CD4-positive, alpha-beta T cell treated with Interleukin-2 at 100 ng/mL for 4 hours (primary cell): Measurements from ENCODE around the gene TNFSF13.

Experiments used
- DNase-seq: peaks from one replicate; pipeline ENCODE4 v3.0.0-alpha.2; 2020; ENCODE audit warnings: low spot score

TNFSF13 gene, protein sequence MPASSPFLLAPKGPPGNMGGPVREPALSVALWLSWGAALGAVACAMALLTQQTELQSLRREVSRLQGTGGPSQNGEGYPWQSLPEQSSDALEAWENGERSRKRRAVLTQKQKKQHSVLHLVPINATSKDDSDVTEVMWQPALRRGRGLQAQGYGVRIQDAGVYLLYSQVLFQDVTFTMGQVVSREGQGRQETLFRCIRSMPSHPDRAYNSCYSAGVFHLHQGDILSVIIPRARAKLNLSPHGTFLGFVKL

DNA sequence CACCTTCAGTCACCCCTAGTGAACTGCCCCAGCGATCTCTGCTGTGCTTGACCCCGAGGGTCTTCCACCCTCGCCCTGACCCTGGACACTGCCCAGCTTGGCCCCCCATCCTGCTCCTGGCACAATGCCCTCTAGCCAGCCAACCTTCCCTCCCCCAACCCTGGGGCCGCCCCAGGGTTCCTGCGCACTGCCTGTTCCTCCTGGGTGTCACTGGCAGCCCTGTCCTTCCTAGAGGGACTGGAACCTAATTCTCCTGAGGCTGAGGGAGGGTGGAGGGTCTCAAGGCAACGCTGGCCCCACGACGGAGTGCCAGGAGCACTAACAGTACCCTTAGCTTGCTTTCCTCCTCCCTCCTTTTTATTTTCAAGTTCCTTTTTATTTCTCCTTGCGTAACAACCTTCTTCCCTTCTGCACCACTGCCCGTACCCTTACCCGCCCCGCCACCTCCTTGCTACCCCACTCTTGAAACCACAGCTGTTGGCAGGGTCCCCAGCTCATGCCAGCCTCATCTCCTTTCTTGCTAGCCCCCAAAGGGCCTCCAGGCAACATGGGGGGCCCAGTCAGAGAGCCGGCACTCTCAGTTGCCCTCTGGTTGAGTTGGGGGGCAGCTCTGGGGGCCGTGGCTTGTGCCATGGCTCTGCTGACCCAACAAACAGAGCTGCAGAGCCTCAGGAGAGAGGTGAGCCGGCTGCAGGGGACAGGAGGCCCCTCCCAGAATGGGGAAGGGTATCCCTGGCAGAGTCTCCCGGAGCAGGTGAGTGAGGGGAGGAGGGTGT, at the start of gene TNFSF13:
TNFSF13 (plus strand) TSS at position 207 of the 776 bp plus-strand sequence; CDS start at position 497, 290 bp downstream.
- DNase-seq: no peak

DNA sequence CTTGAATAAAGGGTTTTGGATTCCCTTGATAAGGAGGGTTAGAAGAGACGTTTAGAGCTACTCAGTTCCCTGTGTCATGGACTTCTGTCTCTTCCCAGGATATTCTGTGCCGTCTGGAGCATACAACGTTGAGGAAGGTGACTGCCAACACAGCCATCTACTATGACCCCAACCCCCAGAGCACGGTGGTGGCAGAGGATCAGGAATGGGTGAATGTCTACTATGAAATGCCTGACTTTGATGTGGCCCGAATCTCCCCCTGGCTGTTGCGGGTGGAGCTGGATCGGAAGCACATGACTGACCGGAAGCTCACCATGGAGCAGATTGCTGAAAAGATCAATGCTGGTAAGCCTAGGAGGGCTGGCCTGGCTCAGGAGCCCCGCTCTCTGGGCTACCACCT, 49.7 kb upstream of the TNFSF13 start:
- no peak for DNase-seq

DNA sequence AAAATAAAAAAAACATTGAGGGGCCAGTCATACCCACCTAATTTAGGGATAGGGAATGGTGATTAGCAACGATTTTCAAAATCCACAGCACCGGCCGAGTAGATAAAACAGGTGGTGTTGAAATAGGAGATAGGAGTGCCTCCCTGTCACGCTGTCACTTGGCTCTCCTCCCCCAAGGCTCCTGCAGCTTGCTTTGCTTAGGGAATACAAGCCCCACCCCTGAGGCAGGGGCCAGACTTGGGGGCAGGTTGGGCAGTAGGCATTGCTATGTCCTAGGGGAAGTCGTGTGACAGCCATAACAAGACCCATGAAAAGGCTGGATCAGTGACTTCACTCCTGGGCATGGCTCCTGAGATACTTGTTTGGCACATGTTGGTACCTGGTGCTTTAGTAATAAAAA, 48.6 kb upstream of the TNFSF13 start:
- DNase-seq: no peak

DNA sequence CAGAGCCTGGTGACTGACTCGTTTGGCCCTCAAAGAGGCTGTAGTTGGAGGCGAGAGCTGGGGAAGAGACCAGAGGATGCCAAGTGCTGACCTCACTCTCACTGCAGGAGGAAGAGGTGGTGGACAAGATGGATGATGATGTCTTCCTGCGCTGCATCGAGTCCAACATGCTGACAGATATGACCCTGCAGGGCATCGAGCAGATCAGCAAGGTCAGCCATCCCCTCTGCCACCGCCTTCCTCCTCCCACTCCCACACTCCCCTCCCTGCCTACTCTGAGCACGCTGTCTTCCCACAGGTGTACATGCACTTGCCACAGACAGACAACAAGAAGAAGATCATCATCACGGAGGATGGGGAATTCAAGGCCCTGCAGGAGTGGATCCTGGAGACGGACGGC, 47.4 kb upstream of the TNFSF13 start:
- DNase-seq: no peak

DNA sequence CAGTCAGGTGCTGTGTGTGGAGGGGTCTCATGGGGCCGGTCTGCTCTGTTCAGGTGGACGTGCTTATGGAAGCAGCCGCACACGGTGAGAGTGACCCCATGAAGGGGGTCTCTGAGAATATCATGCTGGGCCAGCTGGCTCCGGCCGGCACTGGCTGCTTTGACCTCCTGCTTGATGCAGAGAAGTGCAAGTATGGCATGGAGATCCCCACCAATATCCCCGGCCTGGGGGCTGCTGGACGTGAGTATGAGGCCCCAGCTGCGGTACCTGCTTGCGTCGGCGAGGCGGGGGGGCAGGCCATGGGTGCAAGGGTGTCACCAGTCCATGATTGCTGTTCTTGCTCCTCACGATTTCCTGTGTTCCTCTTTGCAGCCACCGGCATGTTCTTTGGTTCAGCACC, 46.4 kb upstream of the TNFSF13 start:
- DNase-seq: no peak

DNA sequence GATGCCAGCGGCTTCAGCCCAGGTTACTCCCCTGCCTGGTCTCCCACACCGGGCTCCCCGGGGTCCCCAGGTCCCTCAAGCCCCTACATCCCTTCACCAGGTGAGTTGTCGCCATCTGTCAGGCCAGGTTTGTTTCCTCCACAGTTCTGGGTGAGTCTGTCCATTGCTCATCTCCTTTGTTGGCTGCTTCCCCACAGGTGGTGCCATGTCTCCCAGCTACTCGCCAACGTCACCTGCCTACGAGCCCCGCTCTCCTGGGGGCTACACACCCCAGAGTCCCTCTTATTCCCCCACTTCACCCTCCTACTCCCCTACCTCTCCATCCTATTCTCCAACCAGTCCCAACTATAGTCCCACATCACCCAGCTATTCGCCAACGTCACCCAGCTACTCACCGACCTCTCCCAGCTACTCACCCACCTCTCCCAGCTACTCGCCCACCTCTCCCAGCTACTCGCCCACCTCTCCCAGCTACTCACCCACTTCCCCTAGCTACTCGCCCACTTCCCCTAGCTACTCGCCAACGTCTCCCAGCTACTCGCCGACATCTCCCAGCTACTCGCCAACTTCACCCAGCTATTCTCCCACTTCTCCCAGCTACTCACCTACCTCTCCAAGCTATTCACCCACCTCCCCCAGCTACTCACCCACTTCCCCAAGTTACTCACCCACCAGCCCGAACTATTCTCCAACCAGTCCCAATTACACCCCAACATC, 45.6 kb upstream of the TNFSF13 start:
- no peak for DNase-seq

DNA sequence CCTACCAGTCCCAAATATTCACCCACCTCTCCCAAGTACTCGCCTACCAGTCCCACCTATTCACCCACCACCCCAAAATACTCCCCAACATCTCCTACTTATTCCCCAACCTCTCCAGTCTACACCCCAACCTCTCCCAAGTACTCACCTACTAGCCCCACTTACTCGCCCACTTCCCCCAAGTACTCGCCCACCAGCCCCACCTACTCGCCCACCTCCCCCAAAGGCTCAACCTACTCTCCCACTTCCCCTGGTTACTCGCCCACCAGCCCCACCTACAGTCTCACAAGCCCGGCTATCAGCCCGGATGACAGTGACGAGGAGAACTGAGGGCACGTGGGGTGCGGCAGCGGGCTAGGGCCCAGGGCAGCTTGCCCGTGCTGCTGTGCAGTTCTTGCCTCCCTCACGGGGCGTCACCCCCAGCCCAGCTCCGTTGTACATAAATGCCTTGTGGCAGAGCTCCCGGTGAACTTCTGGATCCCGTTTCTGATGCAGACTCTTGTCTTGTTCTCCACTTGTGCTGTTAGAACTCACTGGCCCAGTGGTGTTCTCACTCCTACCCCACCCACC, 44.6 kb upstream of the TNFSF13 start:
- DNase-seq: no peak

DNA sequence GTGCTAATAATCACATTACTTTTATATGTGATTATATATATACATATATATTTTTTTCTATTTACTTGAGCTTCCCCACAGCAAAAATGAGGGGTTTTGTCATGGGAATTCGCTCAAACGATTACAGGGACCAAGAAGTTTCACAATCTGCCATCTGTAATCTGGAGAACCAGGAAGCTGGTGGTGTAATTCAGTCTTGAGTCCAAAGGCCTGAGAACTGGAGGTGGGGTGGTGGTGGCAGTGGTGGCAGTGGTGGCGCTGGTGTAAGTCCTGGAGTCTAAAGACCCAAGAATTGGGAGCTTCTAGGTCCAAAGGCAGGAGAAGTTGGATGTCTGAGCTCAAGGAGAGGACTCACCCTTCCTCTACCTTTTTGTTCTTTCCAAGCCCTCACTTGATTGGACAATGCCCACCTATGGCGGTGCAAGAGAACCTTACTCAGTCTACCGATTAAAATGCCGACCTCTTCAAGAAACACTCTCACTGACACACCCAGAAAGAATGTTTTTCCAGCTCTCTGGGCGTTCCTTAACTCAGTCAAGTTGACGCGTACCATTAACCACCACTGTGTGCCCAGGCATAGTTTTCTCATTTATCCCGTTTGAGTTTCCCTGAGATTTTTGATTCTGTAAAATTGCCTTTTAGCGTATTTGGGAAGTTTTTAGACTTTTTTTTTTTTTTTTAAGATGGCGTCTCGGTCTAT, 42.5 kb upstream of the TNFSF13 start:
- DNase-seq: no peak

DNA sequence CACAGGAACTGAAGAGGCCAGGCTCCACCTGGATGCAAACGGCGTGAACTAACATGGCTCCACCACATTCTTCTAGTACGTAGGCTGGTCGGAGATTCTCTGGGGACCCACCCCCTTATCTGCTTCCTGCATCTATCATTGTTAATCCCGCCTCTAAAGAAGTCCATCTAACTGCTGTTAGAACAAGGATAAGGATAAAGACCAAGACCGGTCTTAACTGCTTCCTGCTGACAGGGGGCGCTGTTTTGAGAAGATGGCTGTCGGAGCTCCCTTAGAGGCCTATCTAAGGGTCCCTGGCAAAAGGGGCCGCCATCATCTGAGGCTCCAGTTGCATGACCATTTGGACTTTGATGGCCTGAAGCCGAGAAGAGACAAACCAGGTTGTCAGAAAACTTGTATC, 35.5 kb upstream of the TNFSF13 start:
- peak; percentile 61 for DNase-seq

DNA sequence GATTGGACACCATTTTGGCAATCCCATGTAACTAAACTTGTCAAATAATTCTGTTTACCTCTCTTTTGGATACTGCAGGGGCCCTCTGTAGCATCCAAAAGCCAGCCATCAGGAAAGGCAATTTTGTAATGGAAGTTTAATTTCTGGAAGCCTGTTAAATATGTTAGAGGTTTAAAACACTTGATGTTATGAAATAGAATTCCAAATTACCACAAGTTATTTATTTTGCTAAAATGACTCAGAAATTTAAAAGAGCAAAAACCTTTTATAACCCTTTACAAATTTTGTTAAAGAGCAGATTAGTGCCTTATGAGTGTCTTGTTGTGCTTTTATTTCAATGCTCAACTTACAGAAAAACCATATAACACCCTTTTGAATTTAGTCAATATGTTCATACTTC, 29.7 kb upstream of the TNFSF13 start:
- DNase-seq: no peak

DNA sequence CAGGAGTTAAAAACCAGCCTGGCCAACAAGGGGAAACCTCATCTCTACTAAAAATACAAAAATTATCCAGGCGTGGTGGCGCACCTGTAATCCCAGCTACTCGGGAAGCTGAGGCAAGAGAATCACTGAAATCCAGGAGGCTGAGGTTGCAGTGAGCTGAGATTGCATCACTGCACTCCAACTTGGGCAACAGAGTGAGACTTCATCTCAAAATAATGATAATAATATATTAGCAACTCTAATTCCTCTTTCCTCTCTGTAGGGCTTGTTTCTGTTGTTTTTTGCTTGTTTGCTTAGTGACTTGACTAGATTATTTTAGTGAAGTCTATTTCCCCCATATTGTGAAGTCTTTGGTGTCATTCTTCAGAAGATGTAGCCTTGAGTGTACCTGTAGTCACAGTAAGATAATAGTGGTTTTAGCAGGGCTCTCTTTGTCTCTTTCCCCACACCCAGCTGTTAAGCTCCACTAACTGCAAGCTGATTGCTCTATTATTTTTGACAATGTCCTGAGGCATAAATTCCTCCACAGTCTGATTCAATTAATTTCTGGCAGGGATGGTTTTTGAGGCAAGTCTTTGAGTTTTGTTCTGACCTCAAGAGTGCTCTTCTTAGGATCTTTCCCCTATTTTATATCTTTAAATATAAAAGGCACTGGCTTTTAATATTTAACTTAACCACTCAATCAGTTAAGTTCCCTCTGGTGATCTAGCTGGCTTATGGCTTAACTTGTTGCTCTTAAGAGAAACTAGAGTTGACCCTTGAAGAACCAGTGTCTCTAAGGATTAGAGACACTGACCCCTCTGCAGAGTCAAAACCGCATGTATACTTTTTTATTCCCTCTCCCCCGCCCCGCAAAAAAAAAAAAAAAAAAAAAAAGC, 28.3 kb upstream of the TNFSF13 start:
- DNase-seq: no peak

DNA sequence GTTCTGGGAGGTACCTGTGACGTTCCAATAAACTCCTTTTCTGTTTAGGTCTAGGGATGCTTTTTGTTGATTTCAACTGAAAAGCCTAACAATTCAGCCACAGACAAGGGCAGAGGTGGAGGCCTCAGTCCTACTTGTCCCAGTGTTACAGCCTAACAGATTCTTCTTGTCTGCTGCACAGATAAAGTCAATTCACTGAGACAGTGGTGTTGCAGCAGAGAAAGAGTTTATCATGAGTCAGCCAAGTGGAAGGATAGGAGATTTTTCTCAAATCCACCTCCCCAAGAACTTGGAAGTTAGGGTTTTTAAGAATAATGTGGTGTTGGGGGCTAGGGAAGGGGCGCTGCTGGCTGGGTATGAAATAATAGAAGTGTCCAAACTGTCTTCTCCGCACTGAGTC, 20.5 kb upstream of the TNFSF13 start:
- DNase-seq: no peak

DNA sequence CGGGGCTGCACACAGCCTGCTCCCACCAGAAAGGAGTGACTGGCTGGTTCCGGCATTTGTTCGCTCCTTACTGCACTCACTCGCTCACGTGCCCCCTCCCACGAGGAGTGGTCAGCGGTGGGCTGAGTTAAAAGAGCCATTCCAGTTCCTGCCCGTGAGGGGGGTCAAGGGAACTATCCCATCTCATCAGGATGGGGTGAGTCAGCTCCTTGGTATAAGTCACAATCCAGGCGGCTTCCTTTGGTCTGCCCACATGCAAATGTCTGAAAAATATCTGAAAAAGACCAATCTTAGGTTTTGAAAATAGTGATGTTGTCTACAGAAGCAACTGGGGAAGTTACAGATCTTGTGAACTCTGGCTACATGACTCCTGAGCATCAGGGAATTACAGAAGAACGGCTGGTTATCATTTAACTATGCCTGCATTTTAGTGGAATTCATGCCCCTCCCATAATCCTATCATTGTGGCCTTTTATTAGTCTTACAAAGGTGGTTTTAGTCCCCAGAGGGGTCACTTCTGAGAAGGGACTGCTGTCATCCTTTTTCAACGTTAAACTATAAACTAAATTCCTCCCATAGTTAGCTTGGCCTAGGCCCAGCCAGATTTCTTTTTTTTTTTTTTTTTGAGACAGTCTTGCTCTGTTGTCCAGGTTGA, 19.5 kb upstream of the TNFSF13 start:
- no peak for DNase-seq

DNA sequence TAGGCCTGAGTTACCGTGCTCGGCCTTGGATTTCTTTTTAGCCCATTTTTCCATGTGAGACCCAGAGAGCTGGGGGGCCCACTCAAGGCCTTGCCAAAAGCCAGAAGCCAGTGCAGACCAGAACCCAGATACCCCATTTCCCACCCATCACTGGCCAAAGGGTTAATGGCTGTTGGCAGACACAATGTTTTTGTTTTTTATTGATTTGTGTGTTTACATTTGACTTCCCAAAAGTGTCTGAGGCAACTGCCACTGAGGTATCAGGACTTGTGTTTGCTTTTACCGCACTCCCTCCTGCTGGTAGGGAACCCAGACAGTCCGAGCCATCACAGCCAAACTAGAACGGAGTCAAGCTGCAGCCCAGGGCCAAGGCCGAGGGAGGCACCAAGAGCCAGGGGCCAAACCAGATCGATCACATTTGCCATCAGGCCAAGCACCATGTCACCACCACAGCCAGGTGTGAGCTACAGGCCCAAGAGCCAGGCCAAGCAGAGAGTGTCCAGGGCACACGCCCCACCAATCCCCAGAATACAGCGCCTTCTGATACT, 17.4 kb upstream of the TNFSF13 start:
- DNase-seq: no peak

DNA sequence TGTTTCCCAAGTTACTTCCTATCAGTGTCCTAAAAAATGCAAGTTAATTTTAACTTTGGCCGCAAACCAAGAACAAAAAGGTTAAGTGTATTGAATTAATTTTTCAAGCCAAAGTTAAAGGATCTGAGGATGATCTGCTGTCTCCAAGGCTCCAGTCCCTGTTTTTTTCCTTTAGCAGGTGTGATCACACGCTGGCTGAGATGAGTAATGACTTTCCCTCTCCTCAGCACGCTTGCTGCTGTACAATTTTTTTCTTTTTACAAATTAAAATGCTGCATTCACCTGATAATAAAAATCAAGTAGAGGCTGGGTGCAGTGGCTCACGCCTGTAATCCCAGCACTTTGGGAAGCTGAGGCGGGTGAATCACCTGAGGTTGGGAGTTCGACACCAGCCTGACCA, 13.6 kb upstream of the TNFSF13 start:
- no peak for DNase-seq

DNA sequence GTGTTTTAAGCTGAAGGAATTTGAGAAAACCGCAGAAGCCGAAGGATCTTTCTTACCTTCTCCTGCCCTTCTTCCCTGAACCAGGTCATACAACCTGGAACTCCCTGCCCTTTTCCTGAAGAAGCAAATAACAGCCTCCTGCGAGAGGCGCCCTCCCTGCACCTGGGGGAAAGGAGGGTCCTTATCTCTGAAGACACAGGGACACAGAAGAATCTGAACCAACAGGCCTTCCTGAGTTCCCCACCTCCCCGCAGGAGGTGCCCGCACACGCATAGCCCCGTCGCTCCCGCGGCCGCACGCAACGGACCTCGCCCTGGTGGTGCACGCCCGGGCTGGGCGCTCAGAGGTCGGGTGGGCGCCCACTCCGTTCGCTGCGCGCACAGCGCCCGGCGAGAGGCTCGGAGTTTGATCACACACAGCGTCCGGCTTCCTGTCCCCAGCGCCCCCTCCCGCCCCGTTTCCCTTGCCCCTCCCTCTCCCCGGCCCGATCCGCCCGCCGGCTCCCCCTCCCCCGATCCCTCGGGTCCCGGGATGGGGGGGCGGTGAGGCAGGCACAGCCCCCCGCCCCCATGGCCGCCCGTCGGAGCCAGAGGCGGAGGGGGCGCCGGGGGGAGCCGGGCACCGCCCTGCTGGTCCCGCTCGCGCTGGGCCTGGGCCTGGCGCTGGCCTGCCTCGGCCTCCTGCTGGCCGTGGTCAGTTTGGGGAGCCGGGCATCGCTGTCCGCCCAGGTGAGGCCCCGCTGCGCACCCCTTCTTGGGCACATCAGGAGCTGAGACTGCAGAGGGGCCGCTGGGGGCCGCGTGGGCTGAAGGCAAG, 9.8 kb upstream of the TNFSF13 start, which contains the start of gene TNFSF12:
TNFSF12 (plus strand) TSS at position 474 of the 816 bp plus-strand sequence; CDS start at position 570, 96 bp downstream.
- DNase-seq: peak; percentile 60

DNA sequence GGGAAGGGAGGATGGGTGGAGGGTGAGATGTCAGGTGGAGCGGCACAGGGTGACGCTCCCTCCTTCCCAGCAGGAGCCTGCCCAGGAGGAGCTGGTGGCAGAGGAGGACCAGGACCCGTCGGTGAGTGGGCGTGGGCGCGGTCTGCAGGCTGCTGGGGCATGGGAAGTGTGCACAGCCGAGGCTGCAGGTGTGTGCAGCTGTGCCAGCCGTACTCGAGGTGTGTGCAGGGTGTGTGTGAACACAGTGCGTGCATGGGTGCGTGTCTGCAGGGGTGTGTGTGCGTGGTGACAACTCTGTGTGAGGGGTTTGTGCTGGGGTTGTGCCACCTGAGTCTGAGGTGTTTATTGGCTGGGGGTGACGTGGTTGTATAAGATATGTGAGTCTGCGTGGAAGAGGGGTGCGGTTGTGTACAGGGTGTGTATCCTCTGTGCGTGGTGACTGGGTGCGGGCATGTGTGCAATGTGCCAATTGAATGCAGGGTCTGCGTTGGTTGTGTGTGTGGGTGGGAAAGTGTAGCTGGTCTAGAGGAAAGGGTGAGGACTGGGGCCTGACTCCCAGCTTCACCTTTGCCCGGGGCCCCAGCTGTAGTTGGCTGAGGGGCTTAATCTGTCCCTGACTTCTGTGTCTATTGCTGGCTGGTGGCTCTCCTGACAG, 9.0 kb upstream of the TNFSF13 start:
- peak; percentile 70 for DNase-seq

DNA sequence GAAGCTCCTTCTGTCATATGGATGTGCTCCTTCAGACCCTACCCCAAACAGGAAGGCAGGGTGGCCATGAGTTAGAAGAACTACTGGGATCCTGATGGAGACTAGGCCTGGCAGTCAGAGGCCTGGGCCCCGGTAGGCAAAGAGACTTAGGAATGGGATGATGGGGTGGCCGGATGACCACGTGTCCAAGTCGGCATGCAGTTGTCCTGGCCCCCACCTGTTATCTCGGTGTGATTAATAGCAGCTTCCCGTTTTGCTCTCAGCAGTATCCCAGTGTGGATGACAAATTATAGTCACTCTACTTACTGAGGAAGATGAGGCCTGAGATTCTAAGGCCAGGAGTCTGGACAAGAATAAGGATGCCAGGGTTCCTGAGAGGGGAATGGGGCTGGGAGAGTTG, 8.2 kb upstream of the TNFSF13 start:
- no peak for DNase-seq

DNA sequence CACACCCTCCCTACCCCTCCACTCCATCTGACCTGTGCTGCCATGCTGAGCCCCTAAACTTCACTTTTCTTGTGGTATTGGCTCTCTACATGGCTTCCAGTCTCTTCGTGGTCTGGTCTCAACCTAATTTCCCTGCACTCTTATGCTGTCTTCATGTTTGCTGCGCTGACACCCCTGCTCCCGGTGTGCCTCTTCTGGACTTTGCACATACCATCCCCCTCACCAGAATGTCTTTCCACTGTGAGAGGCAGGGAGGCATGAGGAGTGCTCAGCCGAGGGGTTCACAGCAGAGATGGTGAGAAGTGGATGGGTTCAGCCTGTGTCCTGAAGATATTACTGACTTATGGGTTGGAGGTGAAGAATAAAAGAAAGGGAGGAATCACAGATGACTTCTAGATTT, 7.2 kb upstream of the TNFSF13 start:
- DNase-seq: no peak
